CMK (cell line): Measurements from ENCODE around the gene THOP1.
"Not testable (repeated sequence)": the region's sequence is repeated elsewhere in the genome, so short reads cannot be mapped to it uniquely, and the experiment has no call there.

ENCODE experiments used
- DNase-seq: peaks from one replicate; pipeline ENCODE4 v3.0.0-alpha.2; 2010; ENCODE audit warnings: low read depth

Gene THOP1

DNA sequence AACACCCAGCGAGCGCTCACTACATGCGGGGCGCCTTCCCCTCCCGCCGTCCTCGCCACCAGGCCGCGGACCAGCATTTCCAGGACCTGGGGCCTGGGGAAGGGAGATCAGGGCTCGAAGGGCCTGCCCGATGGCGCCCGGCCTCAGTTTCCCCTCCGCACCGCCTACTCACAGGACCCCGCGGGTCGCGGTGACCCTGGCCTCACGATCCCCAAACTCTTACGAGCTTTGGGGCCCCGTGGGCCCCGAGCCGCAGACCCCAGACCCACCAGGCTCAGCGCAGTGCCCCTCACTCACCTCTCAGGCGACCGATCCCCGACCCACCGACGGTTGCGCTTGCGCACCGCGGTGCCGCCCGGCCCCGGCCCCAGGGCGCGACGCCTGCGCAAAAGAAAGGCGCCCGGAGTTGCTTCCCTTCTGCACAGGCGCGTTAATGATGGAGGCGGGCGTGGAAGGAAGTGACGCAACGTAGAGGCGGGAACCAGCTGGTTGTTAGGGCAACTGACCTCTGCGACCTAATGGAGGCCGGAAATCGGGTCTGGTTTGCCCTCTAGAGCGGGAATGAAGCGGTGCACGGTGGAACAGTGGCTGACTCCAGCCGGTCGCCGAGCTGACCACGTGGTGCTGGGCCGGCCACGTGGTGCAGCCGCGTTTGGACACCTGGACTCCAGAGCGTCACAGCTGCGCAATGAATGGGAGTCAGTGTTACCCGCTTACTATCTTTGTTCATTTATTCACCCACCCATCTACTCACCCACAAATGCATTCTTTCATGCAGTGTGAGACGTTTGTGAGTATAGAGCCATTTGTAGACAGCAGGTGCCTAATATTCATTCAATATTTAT is 2.1 kb upstream of the THOP1 start, which contains the start of gene SGTA:
Gene SGTA (minus strand): TSS at position 338 of the 845 bp plus-strand sequence. CDS start 14,205 bp downstream, outside the sequence.
- peak; percentile 98 for DNase-seq

DNA sequence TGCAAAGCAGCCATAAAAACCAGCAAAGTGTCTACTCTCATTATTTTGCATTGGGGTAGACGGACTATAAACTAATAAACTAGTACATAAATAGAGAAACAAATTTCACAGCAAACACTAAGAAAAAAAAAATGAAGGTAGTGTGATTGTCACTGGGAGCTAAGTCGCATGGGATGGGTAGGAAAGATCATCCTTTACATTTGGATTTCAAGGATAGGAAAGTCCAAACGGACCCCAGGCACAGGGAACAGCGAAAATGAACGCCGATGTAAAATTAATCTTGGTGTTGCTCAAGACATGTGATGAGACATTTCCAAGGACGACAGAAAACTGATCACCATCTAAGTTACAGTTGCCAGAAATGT is 1.5 kb upstream of the THOP1 start:
- no peak for DNase-seq

DNA sequence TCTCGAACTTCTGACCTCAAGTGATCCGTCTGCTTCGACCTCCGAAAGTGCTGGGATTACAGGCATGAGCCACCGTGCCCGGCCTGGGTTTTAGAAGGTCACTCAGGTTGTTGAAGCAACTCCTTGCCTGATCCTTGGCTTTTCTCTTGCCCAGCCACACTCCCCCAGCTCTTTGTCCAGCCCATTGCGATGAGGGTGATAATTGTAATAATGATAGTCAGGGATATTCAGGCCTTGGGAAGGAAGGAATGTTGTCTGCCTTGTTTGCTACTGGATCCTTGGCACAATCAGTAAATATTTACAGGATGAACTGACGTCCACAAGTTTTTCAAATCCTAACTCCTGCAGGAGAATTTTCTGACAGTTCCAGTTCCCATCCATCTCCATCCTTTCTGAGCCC is 1.8 kb downstream of the THOP1 start:
- DNase-seq, result no peak

DNA sequence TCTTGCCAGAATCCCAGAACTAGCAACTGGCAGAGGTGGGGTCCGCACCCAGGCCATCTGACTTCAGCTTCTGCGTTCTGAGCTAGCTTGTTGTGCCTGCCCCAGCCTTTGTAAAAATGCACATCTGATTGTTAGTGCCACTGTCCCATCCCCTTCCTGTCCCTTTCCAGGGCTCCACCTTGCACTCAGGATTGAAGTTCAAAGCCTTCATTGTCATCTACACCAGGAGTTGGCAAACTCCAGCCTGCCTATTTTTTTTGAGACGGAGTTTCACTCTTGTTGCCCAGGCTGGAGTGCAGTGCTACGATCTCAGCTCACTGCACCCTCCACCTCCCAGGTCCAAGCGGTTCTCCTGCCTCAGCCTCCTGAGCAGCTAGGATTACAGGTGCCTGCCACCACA is 2.9 kb downstream of the THOP1 start:
- no peak for DNase-seq

DNA sequence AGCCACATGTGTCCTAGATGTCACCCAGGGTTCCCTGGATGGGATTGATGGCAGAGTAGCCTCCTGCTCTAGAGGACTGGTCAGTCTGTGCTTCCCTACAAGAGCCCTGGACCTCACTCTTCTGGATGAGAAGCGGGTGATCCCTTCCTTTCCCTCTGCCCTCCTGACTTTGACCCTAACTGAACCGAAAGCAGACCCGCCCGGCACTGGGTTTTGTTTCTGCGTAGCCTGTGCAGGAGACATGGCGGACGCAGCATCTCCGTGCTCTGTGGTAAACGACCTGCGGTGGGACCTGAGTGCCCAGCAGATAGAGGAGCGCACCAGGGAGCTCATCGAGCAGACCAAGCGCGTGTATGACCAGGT is 4.9 kb downstream of the THOP1 start:
- DNase-seq, result no peak

DNA sequence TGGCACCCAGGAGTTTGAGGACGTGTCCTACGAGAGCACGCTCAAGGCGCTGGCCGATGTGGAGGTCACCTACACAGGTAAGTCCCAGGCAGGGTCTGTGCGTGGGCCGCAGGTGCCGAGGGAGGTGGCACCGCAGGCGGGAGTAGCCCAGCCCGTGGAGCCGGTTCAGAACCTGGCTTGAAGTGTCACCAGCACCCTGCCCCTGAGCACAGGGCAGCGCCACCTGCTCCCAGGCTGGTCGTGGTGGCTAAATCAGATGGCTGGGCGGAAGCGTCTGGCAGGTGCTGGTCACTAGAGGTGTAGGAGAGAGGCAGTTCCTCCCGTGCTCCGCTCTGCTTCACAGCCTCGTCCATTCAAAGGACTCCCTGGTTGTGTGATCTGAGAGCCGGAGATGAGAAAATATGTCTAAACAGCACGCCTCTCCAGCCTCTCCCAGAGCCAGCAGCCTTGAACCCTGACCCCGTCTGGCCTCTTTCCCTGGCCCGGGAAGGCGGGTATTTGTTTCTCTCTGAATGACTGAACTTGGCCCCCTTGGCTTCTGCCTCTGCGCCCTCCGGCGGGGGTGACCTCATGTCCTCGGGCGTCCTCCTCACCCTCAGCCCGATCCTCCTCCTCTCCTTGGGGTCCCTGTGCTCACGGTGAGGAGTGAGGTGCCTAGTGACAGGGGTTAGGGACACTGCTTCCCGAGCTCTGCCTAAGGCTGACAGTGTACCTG is 5.4 kb downstream of the THOP1 start:
- no peak for DNase-seq

DNA sequence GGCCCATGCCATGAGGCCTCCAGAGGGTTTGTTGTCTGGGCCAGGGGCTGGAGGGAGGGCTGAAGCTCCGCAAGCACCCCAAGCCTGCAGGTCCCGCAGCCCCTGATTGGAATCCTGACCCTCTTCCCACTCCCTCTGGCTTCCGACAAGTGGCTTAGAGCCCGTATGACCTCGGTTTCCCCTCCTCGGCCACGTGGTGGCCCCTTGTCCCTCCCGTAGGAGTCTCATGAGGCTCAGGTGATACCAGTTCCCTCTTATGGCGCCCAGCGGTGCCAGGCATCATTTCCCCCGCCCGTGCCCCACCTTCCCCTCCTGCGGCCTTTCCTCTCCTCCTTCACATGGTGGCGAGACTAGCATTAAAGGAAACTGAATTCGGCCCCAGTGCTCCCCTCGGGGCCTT is 6.1 kb downstream of the THOP1 start:
- no peak for DNase-seq

DNA sequence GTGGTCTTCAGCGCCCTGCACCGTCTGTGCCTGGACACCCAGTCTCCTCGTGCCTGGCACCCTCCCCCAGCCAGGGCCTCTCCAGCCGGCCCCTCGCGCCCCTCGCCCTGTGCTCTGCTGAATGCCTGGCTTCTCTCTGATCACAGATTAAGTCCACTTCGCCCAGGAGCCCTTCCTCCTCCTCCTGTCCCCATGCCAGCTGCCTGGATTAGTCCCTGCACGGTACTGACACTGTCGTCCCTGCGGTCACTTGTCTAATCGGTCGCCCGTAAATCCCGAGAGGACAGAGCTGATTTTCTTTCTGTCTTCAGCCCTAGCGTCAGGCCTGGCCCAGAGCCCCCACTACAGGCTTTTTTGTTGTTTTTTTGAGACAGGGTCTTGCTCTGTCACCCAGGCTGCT is 6.6 kb downstream of the THOP1 start:
- no peak for DNase-seq

DNA sequence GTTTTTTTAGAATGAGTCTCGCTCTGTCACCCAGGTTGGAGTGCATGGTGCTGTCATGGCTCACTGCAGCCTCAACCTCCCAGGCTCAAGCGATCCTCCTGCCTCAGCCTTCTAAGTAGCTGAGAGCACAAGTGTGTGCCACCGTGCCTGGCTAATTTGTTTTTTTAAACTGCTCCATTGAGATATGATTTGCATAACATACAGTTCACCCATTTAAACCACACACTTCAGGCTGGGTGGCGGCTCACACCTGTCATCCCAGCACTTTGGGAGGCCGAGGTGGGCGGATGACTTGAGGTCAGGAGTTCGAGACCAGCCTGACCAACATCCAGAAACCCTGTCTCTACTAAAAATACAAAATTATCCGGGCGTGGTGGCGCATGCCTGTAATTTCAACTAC is 7.4 kb downstream of the THOP1 start:
- not testable (repeated sequence) for DNase-seq

DNA sequence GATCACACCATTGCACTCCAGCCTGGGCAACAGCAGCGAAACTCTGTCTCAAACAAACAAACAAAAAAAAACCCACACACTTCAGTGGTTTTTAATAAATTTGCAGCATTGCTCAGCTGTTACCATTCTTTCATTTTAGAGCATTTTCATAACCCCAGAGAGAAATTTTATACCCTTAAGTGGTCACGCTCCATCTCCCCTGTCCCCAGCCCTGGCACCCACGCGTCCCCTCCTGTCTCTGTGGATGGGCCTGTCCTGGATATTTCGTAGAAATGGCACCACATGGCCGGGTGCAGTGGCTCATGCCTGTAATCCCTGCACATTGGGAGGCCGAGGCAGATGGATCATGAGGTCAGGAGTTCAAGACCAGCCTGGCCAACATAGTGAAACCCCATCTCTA is 7.8 kb downstream of the THOP1 start:
- no peak for DNase-seq

DNA sequence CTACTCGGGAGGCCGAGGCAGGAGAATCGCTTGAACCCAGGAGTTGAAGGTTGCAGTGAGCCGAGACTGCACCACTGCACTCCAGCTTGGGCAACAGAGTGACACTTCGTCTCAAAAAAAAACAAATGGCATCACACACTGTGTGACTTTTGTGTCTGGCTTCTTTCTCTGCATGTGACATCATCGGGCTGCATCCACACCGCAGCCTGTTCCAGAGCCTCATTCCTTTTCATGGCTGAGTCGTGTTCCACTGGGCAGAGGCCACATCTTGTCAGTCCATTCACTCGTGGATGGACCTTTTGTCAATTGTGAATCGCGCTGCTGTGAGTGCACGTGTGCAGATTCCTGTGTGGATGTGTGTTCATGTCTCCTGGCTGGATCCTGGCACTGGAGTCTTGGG is 8.3 kb downstream of the THOP1 start:
- DNase-seq, result no peak

DNA sequence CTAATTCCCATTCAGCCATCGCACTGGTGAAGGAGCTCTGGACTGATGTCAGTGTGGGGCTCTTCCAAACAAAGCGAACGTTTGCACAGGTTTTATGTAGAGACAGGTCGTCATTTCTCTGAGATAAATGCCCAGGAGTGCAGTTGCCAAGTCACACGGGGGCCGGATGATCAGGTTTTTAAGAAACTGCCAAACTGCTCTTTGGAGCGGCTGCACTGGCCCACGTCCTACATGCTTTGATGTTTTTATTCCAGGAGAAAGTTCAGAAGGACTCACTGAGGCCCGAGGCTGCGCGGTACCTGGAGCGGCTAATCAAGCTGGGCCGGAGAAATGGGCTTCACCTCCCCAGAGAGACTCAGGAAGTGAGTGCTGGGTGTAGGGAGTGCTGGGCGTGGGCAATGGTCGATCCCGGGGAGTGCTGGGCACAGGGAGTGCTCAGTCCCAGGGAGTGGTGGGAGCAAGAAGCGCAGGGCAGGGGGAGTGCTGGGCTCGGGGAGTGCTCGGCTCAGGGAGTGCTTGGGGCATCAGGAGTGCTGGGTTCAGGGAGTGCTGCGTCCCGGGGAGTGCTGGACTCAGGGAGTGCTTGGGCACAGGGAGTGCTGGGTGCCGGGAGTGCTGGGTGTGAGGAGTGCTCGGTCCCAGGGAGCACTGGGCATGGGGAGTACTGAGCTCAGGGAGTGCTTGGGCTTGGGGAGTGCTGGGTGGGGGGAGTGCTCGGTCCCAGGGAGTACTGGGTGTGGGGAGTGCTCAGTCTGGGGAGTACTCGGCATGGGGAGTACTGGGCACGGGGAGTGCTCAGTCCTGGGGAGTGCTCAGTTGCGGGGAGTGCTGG is 10.7 kb downstream of the THOP1 start:
- no peak for DNase-seq

DNA sequence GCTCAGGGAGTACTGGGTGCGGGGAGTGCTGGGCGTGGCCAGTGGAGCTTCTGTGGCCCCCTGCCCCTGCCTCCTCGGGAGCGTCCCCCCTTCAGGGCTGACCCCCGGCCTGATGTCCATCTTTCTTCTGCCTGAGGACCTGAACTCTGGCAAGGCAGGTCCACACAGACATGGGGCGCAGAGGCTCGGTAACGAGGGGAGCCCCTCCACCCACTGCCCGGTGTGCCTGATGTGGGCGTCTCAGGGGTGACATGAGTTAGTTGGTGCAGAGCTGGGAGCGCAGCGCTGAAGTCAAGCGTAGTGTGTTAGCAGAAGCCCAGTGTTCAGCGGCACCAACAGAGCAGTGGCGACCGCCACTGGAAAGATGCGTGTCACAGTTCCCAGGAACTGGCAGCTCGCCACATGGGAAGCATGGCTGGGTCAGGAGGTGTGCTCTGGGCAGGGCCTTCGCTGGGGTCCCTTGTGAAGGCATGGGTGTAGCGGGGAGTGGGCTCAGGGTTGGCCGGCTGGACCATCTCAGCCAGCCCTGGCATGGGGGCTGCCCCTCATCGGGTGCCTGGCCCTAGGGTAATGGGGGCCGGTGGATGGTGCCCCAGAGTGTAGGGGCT is 11.5 kb downstream of the THOP1 start:
- no peak for DNase-seq

DNA sequence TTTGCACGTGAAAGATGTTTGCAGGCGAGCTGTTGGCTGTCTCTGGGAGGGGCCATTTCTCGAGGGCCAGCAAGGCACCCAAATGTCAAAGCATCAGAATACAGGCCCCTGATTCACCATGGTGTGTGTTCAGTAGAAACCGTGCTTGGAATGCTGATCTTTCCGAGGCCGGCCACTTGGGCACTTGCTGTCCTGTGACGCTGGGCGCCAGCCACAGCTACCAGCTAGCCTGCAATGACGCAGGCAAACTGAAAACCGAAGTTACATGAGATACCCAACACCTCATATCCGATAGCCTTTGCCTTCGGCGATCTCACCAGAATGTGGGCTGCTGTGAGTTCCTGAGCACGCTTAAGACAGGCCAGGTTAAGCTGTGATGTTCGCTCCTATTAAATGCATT is 12.0 kb downstream of the THOP1 start:
- DNase-seq, result no peak

DNA sequence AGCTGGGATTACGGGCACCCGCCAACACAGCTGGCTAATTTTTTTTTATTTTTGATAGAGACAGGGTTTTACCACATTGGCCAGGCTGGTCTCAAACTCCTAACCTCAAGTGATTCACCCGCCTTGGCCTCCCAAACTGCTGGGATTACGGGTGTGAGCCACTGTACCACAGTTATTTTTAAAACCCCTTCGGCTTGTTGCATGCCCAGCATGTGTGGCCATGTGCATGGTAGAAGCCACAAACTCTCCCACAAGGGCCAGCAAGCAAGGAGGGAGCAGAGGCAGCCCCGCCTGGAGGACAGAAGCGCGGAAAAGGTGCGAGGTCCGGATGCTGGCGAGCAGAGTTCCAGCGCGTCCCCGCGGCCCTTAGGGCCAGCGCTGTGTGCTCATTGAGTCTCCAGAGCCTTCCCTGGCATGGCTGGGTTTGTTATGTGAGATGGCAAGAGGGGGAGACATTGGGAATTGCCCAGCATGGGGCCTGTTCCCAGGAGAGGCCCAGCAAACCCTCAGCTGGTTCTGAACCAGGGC is 12.9 kb downstream of the THOP1 start:
- no peak for DNase-seq

DNA sequence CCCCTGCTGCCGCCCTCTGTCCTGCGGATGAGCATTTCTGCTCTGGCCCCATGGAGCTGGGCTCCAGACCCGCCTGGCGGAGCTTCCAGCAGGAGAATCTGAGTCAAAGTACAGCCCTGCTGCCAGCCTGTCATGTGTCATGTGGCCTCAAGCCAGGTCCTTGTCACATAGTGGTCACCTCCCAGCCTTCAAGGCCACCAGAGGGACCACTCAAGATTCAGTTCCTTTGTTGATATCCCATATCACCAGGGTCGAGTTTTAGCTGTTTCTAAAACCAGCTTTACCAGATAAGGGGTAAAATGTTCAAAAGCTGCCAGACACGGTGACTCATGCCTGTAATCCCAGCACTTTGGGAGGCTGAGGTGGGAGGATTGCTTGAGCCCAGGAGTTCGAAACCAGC is 13.4 kb downstream of the THOP1 start:
- DNase-seq, result no peak

DNA sequence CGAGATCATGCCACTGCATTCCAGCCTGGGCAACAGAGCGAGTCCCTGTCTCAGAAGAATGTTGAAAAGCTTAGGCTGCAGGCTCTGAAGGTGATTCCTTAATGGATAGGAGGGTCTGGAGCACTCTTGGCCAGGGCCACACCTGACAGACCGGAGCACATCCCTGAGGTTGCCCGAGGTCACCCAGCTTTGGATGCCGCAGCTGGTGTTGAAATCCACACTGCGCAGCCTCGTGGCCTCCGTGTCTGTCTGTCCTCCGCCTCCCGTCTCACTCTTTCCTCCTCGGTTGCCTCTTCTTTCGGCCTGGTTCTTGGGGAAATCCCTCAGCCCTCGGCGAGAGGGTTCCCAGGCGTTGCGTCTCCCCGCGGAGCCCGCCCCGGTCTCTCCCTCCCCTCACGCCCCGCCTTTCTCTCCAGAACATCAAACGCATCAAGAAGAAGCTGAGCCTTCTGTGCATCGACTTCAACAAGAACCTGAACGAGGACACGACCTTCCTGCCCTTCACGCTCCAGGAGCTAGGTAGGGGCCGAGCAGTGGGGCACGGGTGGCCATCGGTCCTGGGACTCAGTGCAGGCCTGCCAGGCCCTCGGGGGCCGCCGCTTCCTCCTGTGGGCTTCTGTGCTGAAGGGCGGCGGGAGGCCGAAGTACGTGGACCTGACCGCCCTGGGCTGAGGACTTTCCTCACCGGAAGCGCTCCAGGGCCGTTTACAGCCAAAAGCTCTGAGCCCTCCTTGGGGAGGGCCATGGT is 14.1 kb downstream of the THOP1 start:
- DNase-seq, result no peak

DNA sequence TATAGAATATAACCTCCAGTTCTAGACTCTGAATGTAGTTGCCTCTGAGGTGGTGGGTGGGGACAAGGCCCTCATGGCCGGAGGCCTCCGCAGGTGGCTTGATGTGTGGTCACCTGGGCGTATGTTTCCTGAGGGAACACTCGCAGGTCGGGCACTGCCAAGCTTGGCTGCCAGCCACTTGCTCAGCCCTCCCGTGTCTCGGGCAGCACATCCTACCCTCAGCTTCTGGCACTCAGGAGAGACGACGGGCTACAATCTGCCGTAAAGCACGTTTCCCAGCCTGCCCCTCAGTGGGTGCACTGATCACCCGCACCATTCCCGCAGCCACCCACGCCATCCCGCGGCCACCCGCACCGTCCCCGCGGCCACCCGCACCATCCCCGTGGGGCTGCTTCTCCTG is 15.2 kb downstream of the THOP1 start:
- DNase-seq, result no peak

DNA sequence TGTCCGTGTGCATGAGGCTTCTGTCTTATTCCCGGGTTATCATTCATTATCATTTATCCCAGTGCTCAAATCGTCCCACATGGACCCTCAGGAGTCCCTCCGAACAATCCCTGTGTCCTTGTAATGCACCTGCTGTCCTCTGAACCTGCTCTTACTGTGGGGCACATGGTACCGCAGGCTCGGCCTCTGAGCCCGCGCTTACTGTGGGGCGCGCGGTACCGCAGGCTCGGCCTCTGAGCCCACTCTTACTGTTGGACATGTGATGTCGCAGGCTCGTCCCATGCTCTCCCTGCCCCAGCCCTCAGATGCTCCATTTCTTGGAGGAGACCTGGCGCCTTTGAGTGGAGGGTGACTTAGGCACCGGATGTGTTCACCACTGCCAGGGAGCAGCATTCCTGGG is 17.5 kb downstream of the THOP1 start:
- DNase-seq, result no peak

DNA sequence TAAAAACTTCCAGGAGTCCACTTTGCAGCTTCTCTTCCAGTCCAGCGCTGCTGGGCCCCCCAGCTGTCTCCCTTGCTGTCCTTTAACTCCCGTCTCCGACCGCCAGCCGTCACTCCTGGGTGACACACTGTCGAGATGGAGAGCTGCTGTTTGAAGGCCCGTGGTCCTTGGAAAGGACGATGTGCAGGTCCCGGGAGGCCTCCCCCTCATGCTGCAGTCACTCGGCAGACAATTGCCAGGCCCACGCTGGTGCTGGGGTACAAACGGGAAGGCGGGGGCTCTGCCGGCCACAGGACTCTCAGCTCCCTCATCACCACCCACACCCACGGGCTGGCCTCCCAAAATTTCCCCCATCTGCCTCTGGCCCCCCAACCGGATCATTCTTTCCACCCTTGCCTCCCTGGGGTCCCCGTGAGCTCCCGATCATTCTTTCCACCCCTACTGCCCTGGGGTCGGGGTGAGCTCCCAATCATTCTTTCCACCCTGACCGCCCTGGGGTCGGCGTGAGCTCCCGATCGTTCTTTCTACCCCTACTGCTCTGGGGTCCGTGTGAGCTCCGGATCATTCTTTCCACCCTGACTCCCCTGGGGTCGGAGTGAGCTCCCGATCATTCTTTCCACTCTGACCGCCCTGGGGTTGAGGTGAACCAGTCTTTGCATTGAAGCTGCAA is 18.3 kb downstream of the THOP1 start:
- no peak for DNase-seq
